ENCODE results near the gene SLC13A4.
A peak's percentile ranks its signal among the peaks of the same experiment; 100 is the strongest.

The SLC13A4 gene

GRCh38 chr7:135768467-135768866 lies 40.5 kb upstream of the SLC13A4 start:
- no peak overlapping the region for H3K4me3 ChIP-seq (ENCODE audit: low read depth, low read length)
- no peak overlapping the region for H2AFZ ChIP-seq (ENCODE audit: low read length, unreplicated experiment)
- no peak overlapping the region for H3K27ac ChIP-seq (ENCODE audit: low read depth, low read length)

GRCh38 chr7:135768064-135768463 lies 40.1 kb upstream of the SLC13A4 start:
- H3K4me3 ChIP-seq (ENCODE audit: low read depth, low read length), result no peak overlapping the region
- H3K27me3 ChIP-seq (ENCODE audit: insufficient read depth, low read length), result no peaks in the 10 kb centered on the region
- H3K36me3 ChIP-seq (ENCODE audit: insufficient read depth, low read length), result no peaks in the 10 kb centered on the region
- no peak overlapping the region for H2AFZ ChIP-seq (ENCODE audit: low read length, unreplicated experiment)
- peaks cover 10% of the 10 kb centered on the region for H3K4me1 ChIP-seq (ENCODE audit: control insufficient read depth, insufficient read depth, low read length, unreplicated experiment)
- H3K27ac ChIP-seq (ENCODE audit: low read depth, low read length), result no peak overlapping the region
- H3K79me2 ChIP-seq (ENCODE audit: control insufficient read depth, insufficient read depth, low read length, unreplicated experiment), result no peaks in the 10 kb centered on the region

More at GRCh38 chr7:135768467-135768866, 40.5 kb upstream of the SLC13A4 start:
- no peaks in the 10 kb centered on the region for H3K27me3 ChIP-seq (ENCODE audit: insufficient read depth, low read length)
- no peaks in the 10 kb centered on the region for H3K79me2 ChIP-seq (ENCODE audit: control insufficient read depth, insufficient read depth, low read length, unreplicated experiment)
- no peaks in the 10 kb centered on the region for H3K36me3 ChIP-seq (ENCODE audit: insufficient read depth, low read length)
- H3K4me1 ChIP-seq (ENCODE audit: control insufficient read depth, insufficient read depth, low read length, unreplicated experiment), result peaks cover 9% of the 10 kb centered on the region

GRCh38 chr7:135763261-135763660 lies 35.3 kb upstream of the SLC13A4 start:
- Histone ChIP-seq H3K79me2 (ENCODE audit: control insufficient read depth, insufficient read depth, low read length, unreplicated experiment) (no peaks in the 10 kb centered on the region), H3K36me3 (ENCODE audit: insufficient read depth, low read length) (no peaks in the 10 kb centered on the region), H3K27me3 (ENCODE audit: insufficient read depth, low read length) (no peaks in the 10 kb centered on the region), H3K27ac (ENCODE audit: low read depth, low read length) (peak overlapping the region; percentile 16; the same call in 1 of the 2 replicates), H2AFZ (ENCODE audit: low read length, unreplicated experiment) (no peak overlapping the region), H3K4me1 (ENCODE audit: control insufficient read depth, insufficient read depth, low read length, unreplicated experiment) (peaks cover 24% of the 10 kb centered on the region), H3K4me3 (ENCODE audit: low read depth, low read length) (no peak overlapping the region)

DNA sequence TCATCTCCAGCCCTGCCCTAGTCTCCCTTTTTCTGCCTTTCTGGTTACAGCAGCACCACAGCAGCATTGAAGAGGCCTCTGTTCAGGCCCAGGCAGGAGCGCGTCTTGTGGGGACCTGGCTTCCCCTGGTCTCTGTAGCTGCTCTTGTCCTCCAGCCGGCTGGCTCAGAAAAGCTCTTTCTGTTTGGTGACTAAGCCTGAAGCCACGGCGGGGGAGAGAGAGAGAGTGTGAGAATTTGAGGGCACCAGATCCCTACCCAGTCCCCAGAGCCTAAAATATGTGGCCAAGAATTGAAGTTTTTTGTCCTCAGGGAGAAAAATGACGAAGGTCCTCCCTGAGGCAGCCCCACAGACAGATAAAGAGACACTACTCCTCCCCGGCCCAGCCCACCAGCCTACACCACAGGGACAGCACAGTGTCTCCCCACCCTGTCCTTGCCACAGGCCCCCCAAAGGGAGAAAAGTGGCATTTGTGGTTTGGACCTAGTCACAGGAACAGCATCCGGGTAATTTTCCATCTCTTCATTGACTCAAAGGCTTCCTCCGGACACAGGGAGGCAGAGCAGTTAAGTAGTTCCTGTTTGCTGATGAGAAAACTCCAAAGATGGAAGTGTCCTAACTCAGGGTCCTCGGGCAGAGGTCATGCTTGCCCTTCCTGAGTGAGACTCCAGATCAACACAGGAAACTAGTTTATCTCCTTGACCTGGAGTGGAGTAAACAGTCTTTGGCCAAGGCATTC lies 33.9 kb upstream of the SLC13A4 start:
- H3K4me3 ChIP-seq (ENCODE audit: low read depth, low read length), result no peak overlapping the region
- peak overlapping the region; percentile 71 for H3K27ac ChIP-seq (ENCODE audit: low read depth, low read length)
- H3K27me3 ChIP-seq (ENCODE audit: insufficient read depth, low read length), result no peaks in the 10 kb centered on the region
- no peaks in the 10 kb centered on the region for H3K79me2 ChIP-seq (ENCODE audit: control insufficient read depth, insufficient read depth, low read length, unreplicated experiment)
- peak overlapping the region; percentile 80 for H2AFZ ChIP-seq (ENCODE audit: low read length, unreplicated experiment)
- H3K36me3 ChIP-seq (ENCODE audit: insufficient read depth, low read length), result no peaks in the 10 kb centered on the region
- peaks cover 30% of the 10 kb centered on the region for H3K4me1 ChIP-seq (ENCODE audit: control insufficient read depth, insufficient read depth, low read length, unreplicated experiment)

GRCh38 chr7:135759532-135759931 lies 31.5 kb upstream of the SLC13A4 start:
- H3K4me1 ChIP-seq (ENCODE audit: control insufficient read depth, insufficient read depth, low read length, unreplicated experiment), result peaks cover 30% of the 10 kb centered on the region
- no peak overlapping the region for H2AFZ ChIP-seq (ENCODE audit: low read length, unreplicated experiment)
- H3K27ac ChIP-seq (ENCODE audit: low read depth, low read length), result no peak overlapping the region; the same call in 1 of the 2 replicates
- no peaks in the 10 kb centered on the region for H3K36me3 ChIP-seq (ENCODE audit: insufficient read depth, low read length)
- H3K4me3 ChIP-seq (ENCODE audit: low read depth, low read length), result no peak overlapping the region
- no peaks in the 10 kb centered on the region for H3K27me3 ChIP-seq (ENCODE audit: insufficient read depth, low read length)
- H3K79me2 ChIP-seq (ENCODE audit: control insufficient read depth, insufficient read depth, low read length, unreplicated experiment), result no peaks in the 10 kb centered on the region

- Histone ChIP-seq H3K4me3 (ENCODE audit: low read depth, low read length) (peak overlapping the region; percentile 65), H3K27ac (ENCODE audit: low read depth, low read length) (peak overlapping the region; percentile 84), H3K36me3 (ENCODE audit: insufficient read depth, low read length) (no peaks in the 10 kb centered on the region), H3K4me1 (ENCODE audit: control insufficient read depth, insufficient read depth, low read length, unreplicated experiment) (peaks cover 29% of the 10 kb centered on the region), H3K27me3 (ENCODE audit: insufficient read depth, low read length) (no peaks in the 10 kb centered on the region), H3K79me2 (ENCODE audit: control insufficient read depth, insufficient read depth, low read length, unreplicated experiment) (no peaks in the 10 kb centered on the region), H2AFZ (ENCODE audit: low read length, unreplicated experiment) (peak overlapping the region; percentile 76)
Observed at GRCh38 chr7:135758531-135758932, 30.5 kb upstream of the SLC13A4 start.

DNA sequence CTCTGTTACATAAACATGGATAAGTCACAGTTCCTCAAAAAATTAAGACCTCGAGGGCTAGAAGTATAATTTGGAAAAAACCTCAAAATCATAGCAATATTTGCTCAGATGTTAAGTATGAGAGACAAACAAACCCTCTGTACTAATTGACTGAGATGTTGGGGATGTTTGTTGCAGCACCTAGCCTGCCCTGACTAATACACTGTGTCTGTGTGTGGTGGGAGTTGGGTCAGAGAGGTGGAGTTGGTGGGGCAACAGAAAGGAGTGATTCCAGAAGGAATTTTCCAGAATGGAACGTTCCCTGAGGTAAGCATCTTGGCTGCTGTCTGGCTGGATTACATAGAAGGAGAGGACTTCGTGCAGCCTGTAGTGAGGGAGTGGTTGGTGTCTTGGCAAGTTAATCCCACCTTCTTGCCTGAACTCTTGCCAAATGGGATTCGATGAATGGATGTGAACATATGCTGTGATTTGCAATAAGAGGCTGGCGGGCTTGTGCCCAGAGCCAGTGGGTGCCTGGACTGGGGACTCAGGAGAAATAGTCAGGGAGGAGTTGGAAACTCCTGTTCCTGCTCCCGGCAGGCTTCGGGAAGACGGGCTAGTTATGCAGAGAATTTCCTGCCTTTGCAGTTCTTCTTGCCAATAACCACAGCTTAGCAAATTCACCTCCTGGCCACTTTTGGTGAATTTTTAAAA lies 29.9 kb upstream of the SLC13A4 start:
- H3K27ac ChIP-seq (ENCODE audit: low read depth, low read length), result peak overlapping the region; percentile 84

DNA sequence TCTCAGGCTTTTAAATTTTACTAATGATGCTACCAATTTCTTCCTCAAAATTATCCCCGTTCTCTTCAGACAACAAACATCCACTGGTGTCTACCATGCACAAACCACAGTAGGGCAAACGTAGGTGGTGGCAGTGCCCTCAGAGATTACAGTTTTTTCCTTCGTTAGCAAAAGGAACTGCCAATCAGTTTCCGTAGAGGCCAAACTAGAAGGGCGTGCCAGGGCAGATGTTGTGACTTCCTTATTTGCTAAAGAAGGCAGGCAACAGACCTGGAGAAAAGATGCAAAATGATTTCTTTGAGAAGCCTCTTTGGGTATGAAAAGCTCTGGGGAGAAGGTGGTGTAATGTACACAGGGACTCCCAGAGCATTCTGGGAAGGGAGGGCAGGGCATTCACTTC lies 28.2 kb upstream of the SLC13A4 start:
- no peaks in the 10 kb centered on the region for H3K79me2 ChIP-seq (ENCODE audit: control insufficient read depth, insufficient read depth, low read length, unreplicated experiment)
- no peak overlapping the region for H2AFZ ChIP-seq (ENCODE audit: low read length, unreplicated experiment)
- no peaks in the 10 kb centered on the region for H3K27me3 ChIP-seq (ENCODE audit: insufficient read depth, low read length)
- no peak overlapping the region for H3K27ac ChIP-seq (ENCODE audit: low read depth, low read length)
- peaks cover 17% of the 10 kb centered on the region for H3K4me1 ChIP-seq (ENCODE audit: control insufficient read depth, insufficient read depth, low read length, unreplicated experiment)
- H3K36me3 ChIP-seq (ENCODE audit: insufficient read depth, low read length), result no peaks in the 10 kb centered on the region
- H3K4me3 ChIP-seq (ENCODE audit: low read depth, low read length), result no peak overlapping the region

More for the DNA sequence above, 29.9 kb upstream of the SLC13A4 start:
- peak overlapping the region; percentile 65 for H3K4me3 ChIP-seq (ENCODE audit: low read depth, low read length)
- peak overlapping the region; percentile 76 for H2AFZ ChIP-seq (ENCODE audit: low read length, unreplicated experiment)
- H3K4me1 ChIP-seq (ENCODE audit: control insufficient read depth, insufficient read depth, low read length, unreplicated experiment), result peaks cover 27% of the 10 kb centered on the region
- H3K79me2 ChIP-seq (ENCODE audit: control insufficient read depth, insufficient read depth, low read length, unreplicated experiment), result no peaks in the 10 kb centered on the region
- no peaks in the 10 kb centered on the region for H3K36me3 ChIP-seq (ENCODE audit: insufficient read depth, low read length)
- no peaks in the 10 kb centered on the region for H3K27me3 ChIP-seq (ENCODE audit: insufficient read depth, low read length)

- peaks cover 17% of the 10 kb centered on the region for H3K4me1 ChIP-seq (ENCODE audit: control insufficient read depth, insufficient read depth, low read length, unreplicated experiment)
- H3K4me3 ChIP-seq (ENCODE audit: low read depth, low read length), result no peak overlapping the region
- no peak overlapping the region for H2AFZ ChIP-seq (ENCODE audit: low read length, unreplicated experiment)
- H3K27ac ChIP-seq (ENCODE audit: low read depth, low read length), result no peak overlapping the region
- H3K79me2 ChIP-seq (ENCODE audit: control insufficient read depth, insufficient read depth, low read length, unreplicated experiment), result no peaks in the 10 kb centered on the region
- no peaks in the 10 kb centered on the region for H3K36me3 ChIP-seq (ENCODE audit: insufficient read depth, low read length)
- no peaks in the 10 kb centered on the region for H3K27me3 ChIP-seq (ENCODE audit: insufficient read depth, low read length)
Observed at GRCh38 chr7:135755351-135755753, 27.4 kb upstream of the SLC13A4 start.

- H3K4me3 ChIP-seq (ENCODE audit: low read depth, low read length), result no peak overlapping the region
- peaks cover 17% of the 10 kb centered on the region for H3K4me1 ChIP-seq (ENCODE audit: control insufficient read depth, insufficient read depth, low read length, unreplicated experiment)
- H2AFZ ChIP-seq (ENCODE audit: low read length, unreplicated experiment), result no peak overlapping the region
- no peaks in the 10 kb centered on the region for H3K79me2 ChIP-seq (ENCODE audit: control insufficient read depth, insufficient read depth, low read length, unreplicated experiment)
- no peaks in the 10 kb centered on the region for H3K27me3 ChIP-seq (ENCODE audit: insufficient read depth, low read length)
- no peaks in the 10 kb centered on the region for H3K36me3 ChIP-seq (ENCODE audit: insufficient read depth, low read length)
- no peak overlapping the region for H3K27ac ChIP-seq (ENCODE audit: low read depth, low read length)
Observed at GRCh38 chr7:135753616-135754413, 25.8 kb upstream of the SLC13A4 start.

Measured in ACC112 (cell line).